GM18909 (cell line): ENCODE results near the gene CCDC73.
"Not testable (repeated sequence)": the region's sequence is repeated elsewhere in the genome, so short reads cannot be mapped to it uniquely, and the experiment has no call there.

Experiments
- ATAC-seq: cut with Tn5 transposase; IDR thresholded peaks from one replicate; pipeline ENCODE4 v1.9.1; 2021; ENCODE audit warnings: mild to moderate bottlenecking; ENCODE audit not compliant: unreplicated experiment, poor library complexity

The CCDC73 gene

GRCh38 chr11:32809313-32809712 is 14.9 kb upstream of the CCDC73 start:
- ATAC-seq = peak; percentile 92

- no peak for ATAC-seq
These were observed 2.0 kb upstream of the CCDC73 start for GRCh38 chr11:32796425-32796824.

GRCh38 chr11:32792948-32793475 is 1.4 kb downstream of the CCDC73 start:
- peak; percentile 77 for ATAC-seq

GRCh38 chr11:32792111-32792947 is 2.1 kb downstream of the CCDC73 start:
- ATAC-seq = peak; percentile 20

GRCh38 chr11:32790916-32791315 is 3.5 kb downstream of the CCDC73 start:
- ATAC-seq = no peak

- ATAC-seq = no peak
These were observed 7.7 kb downstream of the CCDC73 start for GRCh38 chr11:32786811-32787210.

- ATAC-seq = no peak
These were observed 9.2 kb downstream of the CCDC73 start for GRCh38 chr11:32785262-32785661.

GRCh38 chr11:32781721-32782120 is 12.7 kb downstream of the CCDC73 start:
- no peak for ATAC-seq

- ATAC-seq = not testable (repeated sequence)
These were observed 13.6 kb downstream of the CCDC73 start for GRCh38 chr11:32780839-32781238.

GRCh38 chr11:32779136-32779535 is 15.3 kb downstream of the CCDC73 start:
- ATAC-seq = no peak

GRCh38 chr11:32775908-32776307 is 18.6 kb downstream of the CCDC73 start:
- no peak for ATAC-seq

- ATAC-seq = no peak
These were observed 20.4 kb downstream of the CCDC73 start for GRCh38 chr11:32774081-32774480.

GRCh38 chr11:32772731-32773130 is 21.7 kb downstream of the CCDC73 start:
- no peak for ATAC-seq

- ATAC-seq = not testable (repeated sequence)
These were observed 32.7 kb downstream of the CCDC73 start for GRCh38 chr11:32761774-32762173.

GRCh38 chr11:32758291-32758690 is 36.2 kb downstream of the CCDC73 start:
- no peak for ATAC-seq

GRCh38 chr11:32753181-32753580 is 41.3 kb downstream of the CCDC73 start:
- not testable (repeated sequence) for ATAC-seq

GRCh38 chr11:32752001-32752400 is 42.5 kb downstream of the CCDC73 start:
- ATAC-seq = no peak

- ATAC-seq = no peak
These were observed 43.1 kb downstream of the CCDC73 start for GRCh38 chr11:32751381-32751780.

- no peak for ATAC-seq
These were observed 64.5 kb downstream of the CCDC73 start for GRCh38 chr11:32729976-32730375.

- ATAC-seq = no peak
These were observed 71.1 kb downstream of the CCDC73 start for GRCh38 chr11:32723332-32723731.

GRCh38 chr11:32722255-32722654 is 72.2 kb downstream of the CCDC73 start:
- ATAC-seq = no peak

- ATAC-seq = no peak
These were observed 81.0 kb downstream of the CCDC73 start for GRCh38 chr11:32713496-32713895.
